ENCODE measurements around the gene MGST2.
"Not testable (repeated sequence)": the region's sequence is repeated elsewhere in the genome, so short reads cannot be mapped to it uniquely, and the experiment has no call there.

Gene MGST2

GRCh38 chr4:139632739-139633138 is 32.9 kb upstream of the MGST2 start:
- peaks cover 52 to 56% of the 10 kb centered on the region in 2 donors for H3K27me3 Mint-ChIP-seq
- not testable (repeated sequence) for H3K27ac Mint-ChIP-seq; H3K4me3 Mint-ChIP-seq; H3K36me3 Mint-ChIP-seq (ENCODE audit: insufficient read depth); ATAC-seq (replicated peaks); DNase-seq; H3K4me1 Mint-ChIP-seq (ENCODE audit: low read depth in 2 of 2); H3K9me3 Mint-ChIP-seq

GRCh38 chr4:139633195-139633594 is 32.4 kb upstream of the MGST2 start:
- Mint-ChIP-seq H3K4me1 (ENCODE audit: low read depth in 2 of 2) (peaks cover 0 to under 1% of the 10 kb centered on the region in 2 donors), H3K9me3 (no peaks in the 10 kb centered on the region), H3K27me3 (peaks cover 52 to 56% of the 10 kb centered on the region in 2 donors), H3K36me3 (ENCODE audit: insufficient read depth) (no peaks in the 10 kb centered on the region), H3K4me3 (no peak overlapping the region), H3K27ac (no peak overlapping the region)
- no peak for ATAC-seq (replicated peaks)
- no peak for DNase-seq

- Mint-ChIP-seq H3K27me3 (peaks cover 52 to 56% of the 10 kb centered on the region in 2 donors), H3K4me3 (no peak overlapping the region), H3K4me1 (ENCODE audit: low read depth in 2 of 2) (no peaks in the 10 kb centered on the region), H3K36me3 (ENCODE audit: insufficient read depth) (no peaks in the 10 kb centered on the region), H3K9me3 (peaks cover 1% of the 10 kb centered on the region in 2 donors), H3K27ac (no peak overlapping the region)
- DNase-seq (no peak), ATAC-seq (replicated peaks) (no peak)
Observed at GRCh38 chr4:139633661-139634060, 32.0 kb upstream of the MGST2 start.

- DNase-seq = no peak
- no peak for ATAC-seq (replicated peaks)
- Mint-ChIP-seq H3K4me1 (ENCODE audit: low read depth in 2 of 2) (no peaks in the 10 kb centered on the region), H3K27me3 (peaks cover 41 to 57% of the 10 kb centered on the region in 2 donors), H3K9me3 (peaks cover 6 to 7% of the 10 kb centered on the region in 2 donors), H3K4me3 (no peak overlapping the region), H3K27ac (no peak overlapping the region), H3K36me3 (ENCODE audit: insufficient read depth) (no peaks in the 10 kb centered on the region)
Observed at GRCh38 chr4:139635966-139636365, 29.7 kb upstream of the MGST2 start.

- not testable (repeated sequence) for ATAC-seq (replicated peaks); DNase-seq; H3K4me3 Mint-ChIP-seq; H3K27ac Mint-ChIP-seq; H3K9me3 Mint-ChIP-seq; H3K4me1 Mint-ChIP-seq (ENCODE audit: low read depth in 2 of 2); H3K36me3 Mint-ChIP-seq (ENCODE audit: insufficient read depth)
- H3K27me3 Mint-ChIP-seq = peaks cover 32 to 42% of the 10 kb centered on the region in 2 donors
Observed at GRCh38 chr4:139638306-139638705, 27.3 kb upstream of the MGST2 start.

- Mint-ChIP-seq H3K27me3 (peaks cover 20 to 34% of the 10 kb centered on the region in 2 donors), H3K4me3 (no peak overlapping the region), H3K9me3 (peaks cover 6 to 7% of the 10 kb centered on the region in 2 donors), H3K4me1 (ENCODE audit: low read depth in 2 of 2) (no peaks in the 10 kb centered on the region), H3K36me3 (ENCODE audit: insufficient read depth) (no peaks in the 10 kb centered on the region), H3K27ac (no peak overlapping the region)
- DNase-seq = no peak
- ATAC-seq (replicated peaks) = no peak
Observed at GRCh38 chr4:139639654-139640053, 26.0 kb upstream of the MGST2 start.

- DNase-seq (no peak), ATAC-seq (replicated peaks) (no peak)
- Mint-ChIP-seq H3K27me3 (peaks cover 5 to 19% of the 10 kb centered on the region in 2 donors), H3K36me3 (ENCODE audit: insufficient read depth) (no peaks in the 10 kb centered on the region), H3K4me1 (ENCODE audit: low read depth in 2 of 2) (no peaks in the 10 kb centered on the region), H3K9me3 (peaks cover 6 to 7% of the 10 kb centered on the region in 2 donors), H3K4me3 (no peak overlapping the region), H3K27ac (no peak overlapping the region)
Observed at GRCh38 chr4:139641218-139641617, 24.4 kb upstream of the MGST2 start.

GRCh38 chr4:139642364-139642763 is 23.3 kb upstream of the MGST2 start:
- Mint-ChIP-seq H3K27ac (no peak overlapping the region), H3K9me3 (peaks cover 6 to 7% of the 10 kb centered on the region in 2 donors), H3K27me3 (peaks cover 0 to 13% of the 10 kb centered on the region in 2 donors), H3K36me3 (ENCODE audit: insufficient read depth) (no peaks in the 10 kb centered on the region), H3K4me3 (no peak overlapping the region), H3K4me1 (ENCODE audit: low read depth in 2 of 2) (no peaks in the 10 kb centered on the region)
- ATAC-seq (replicated peaks) = no peak
- DNase-seq = no peak

GRCh38 chr4:139643042-139643895 is 22.4 kb upstream of the MGST2 start:
- ATAC-seq (replicated peaks) = no peak
- Mint-ChIP-seq H3K27me3 (peaks cover 0 to 13% of the 10 kb centered on the region in 2 donors), H3K4me1 (ENCODE audit: low read depth in 2 of 2) (no peaks in the 10 kb centered on the region), H3K36me3 (ENCODE audit: insufficient read depth) (no peaks in the 10 kb centered on the region), H3K4me3 (no peak overlapping the region), H3K27ac (no peak overlapping the region), H3K9me3 (peaks cover 6 to 7% of the 10 kb centered on the region in 2 donors)
- DNase-seq = no peak

- no peaks in the 10 kb centered on the region for H3K9me3 Mint-ChIP-seq
- H3K4me3 Mint-ChIP-seq = no peak overlapping the region
- no peak overlapping the region for H3K27ac Mint-ChIP-seq
- H3K27me3 Mint-ChIP-seq = peaks cover 0 to 6% of the 10 kb centered on the region in 2 donors
- H3K4me1 Mint-ChIP-seq (ENCODE audit: low read depth in 2 of 2) = no peaks in the 10 kb centered on the region
- no peak for DNase-seq
- H3K36me3 Mint-ChIP-seq (ENCODE audit: insufficient read depth) = no peaks in the 10 kb centered on the region
- ATAC-seq (replicated peaks) = no peak
Observed at GRCh38 chr4:139645458-139645857, 20.2 kb upstream of the MGST2 start.

- no peak overlapping the region for H3K27ac Mint-ChIP-seq
Observed at GRCh38 chr4:139647184-139647583, 18.4 kb upstream of the MGST2 start.

GRCh38 chr4:139647952-139648351 is 17.7 kb upstream of the MGST2 start:
- no peak overlapping the region for H3K27ac Mint-ChIP-seq
- no peaks in the 10 kb centered on the region for H3K36me3 Mint-ChIP-seq (ENCODE audit: insufficient read depth)
- DNase-seq = no peak
- no peaks in the 10 kb centered on the region for H3K9me3 Mint-ChIP-seq
- no peak overlapping the region for H3K4me3 Mint-ChIP-seq
- ATAC-seq (replicated peaks) = no peak
- peaks cover 6 to 11% of the 10 kb centered on the region in 2 donors for H3K27me3 Mint-ChIP-seq
- H3K4me1 Mint-ChIP-seq (ENCODE audit: low read depth in 2 of 2) = peaks cover 1 to 11% of the 10 kb centered on the region in 2 donors

More at GRCh38 chr4:139647184-139647583, 18.4 kb upstream of the MGST2 start:
- H3K27me3 Mint-ChIP-seq = peaks cover 3 to 8% of the 10 kb centered on the region in 2 donors
- H3K36me3 Mint-ChIP-seq (ENCODE audit: insufficient read depth) = no peaks in the 10 kb centered on the region
- H3K4me1 Mint-ChIP-seq (ENCODE audit: low read depth in 2 of 2) = peaks cover 1 to 11% of the 10 kb centered on the region in 2 donors
- H3K4me3 Mint-ChIP-seq = no peak overlapping the region
- H3K9me3 Mint-ChIP-seq = no peaks in the 10 kb centered on the region
- ATAC-seq (replicated peaks) (no peak), DNase-seq (no peak)

- Mint-ChIP-seq H3K4me3 (no peak overlapping the region), H3K27ac (no peak overlapping the region), H3K9me3 (no peaks in the 10 kb centered on the region), H3K4me1 (ENCODE audit: low read depth in 2 of 2) (peaks cover 1 to 11% of the 10 kb centered on the region in 2 donors), H3K27me3 (peaks cover 14 to 24% of the 10 kb centered on the region in 2 donors), H3K36me3 (ENCODE audit: insufficient read depth) (peaks cover 3% of the 10 kb centered on the region)
- peak; percentile 54 to 58 (median 57) for DNase-seq
- peak; percentile 88 for ATAC-seq (replicated peaks)
Observed at GRCh38 chr4:139651282-139652194, 14.1 kb upstream of the MGST2 start.

All from effector memory CD8-positive, alpha-beta T cell (primary cell).